Midbrain (tissue), 1 donor: ENCODE measurements around the gene RCBTB1.
A peak's percentile ranks its signal among the peaks of the same experiment; 100 is the strongest.
"Not testable (repeated sequence)": the region's sequence is repeated elsewhere in the genome, so short reads cannot be mapped to it uniquely, and the experiment has no call there.

Experiments
- DNase-seq: peaks from one replicate; lab custom pipeline; 2025; lab: John Stamatoyannopoulos, UW

Gene RCBTB1

GRCh38 chr13:49516467-49516866 lies 68.9 kb downstream of the RCBTB1 start:
- no peak for DNase-seq

DNA sequence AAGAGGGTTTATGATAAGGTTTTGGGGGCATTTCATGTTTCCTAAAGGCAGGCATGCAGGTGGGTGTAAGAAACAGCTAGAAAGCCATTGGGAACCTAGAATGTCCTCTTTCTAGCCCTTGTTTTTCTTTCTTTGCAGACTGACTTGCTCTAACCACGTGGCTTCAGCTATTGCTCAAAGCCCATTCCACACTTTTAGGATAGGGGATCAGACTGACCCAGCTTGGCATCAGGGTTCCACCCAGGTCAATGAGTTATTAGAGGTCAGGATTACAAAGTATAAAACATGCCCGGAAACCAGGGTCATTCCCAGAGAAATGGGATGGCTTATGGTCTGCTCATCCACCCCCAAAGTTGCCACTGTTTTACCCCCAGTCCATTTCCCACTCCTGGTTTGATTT lies 72.8 kb downstream of the RCBTB1 start:
- no peak for DNase-seq

GRCh38 chr13:49503951-49504350 lies 81.4 kb downstream of the RCBTB1 start:
- DNase-seq = no peak

GRCh38 chr13:49502954-49503353 lies 82.4 kb downstream of the RCBTB1 start:
- DNase-seq = no peak

GRCh38 chr13:49499889-49500660 lies 85.3 kb downstream of the RCBTB1 start:
- no peak for DNase-seq

- no peak for DNase-seq
Observed at GRCh38 chr13:49498206-49498605, 87.2 kb downstream of the RCBTB1 start.

GRCh38 chr13:49497272-49497671 lies 88.1 kb downstream of the RCBTB1 start:
- DNase-seq = no peak

GRCh38 chr13:49496837-49497236 lies 88.5 kb downstream of the RCBTB1 start:
- DNase-seq = not testable (repeated sequence)

GRCh38 chr13:49495783-49496762 lies 89.3 kb downstream of the RCBTB1 start, which contains the start of gene PHF11:
Gene PHF11, plus strand, starts transcription at chr13:49495953. Its CDS starts 49 bp downstream, at chr13:49496002.
- DNase-seq = peak; percentile 68

- no peak for DNase-seq
Observed at GRCh38 chr13:49494645-49495044, 90.7 kb downstream of the RCBTB1 start.

DNA sequence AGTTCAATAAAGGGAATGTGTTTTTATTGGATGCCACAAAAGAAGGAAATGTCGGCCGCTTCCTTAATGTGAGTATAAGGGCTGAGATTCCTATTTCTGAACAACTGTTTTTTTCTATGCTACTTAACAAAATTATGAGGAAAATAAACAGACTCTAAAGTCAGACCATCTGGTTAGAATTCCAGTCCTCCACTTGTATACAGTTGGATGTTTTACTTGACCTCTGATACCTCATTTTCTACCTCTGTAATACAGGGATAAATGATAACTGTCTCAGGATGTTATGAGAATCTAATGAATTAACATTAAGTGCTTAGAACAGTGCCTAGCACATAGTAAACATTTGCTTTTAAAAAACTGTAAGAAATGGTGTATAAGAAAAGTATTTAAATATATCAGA lies 96.8 kb downstream of the RCBTB1 start:
- no peak for DNase-seq
